ENCODE data around the gene ZNF280B. TPM values are rescaled to one million over a fixed set of nuclear protein-coding genes. Genes with fewer than 3 reads are reported as not detected.
"Not testable (repeated sequence)": the region's sequence is repeated elsewhere in the genome, so short reads cannot be mapped to it uniquely, and the experiment has no call there.

Gene ZNF280B
- polyA plus RNA-seq, 1 donor from 2014 or later: 0.98 TPM

- Histone ChIP-seq H3K27me3 (ENCODE audit: insufficient read depth, low read depth, low read length) (no peaks in the 10 kb centered on the region), H3K79me2 (replicated peaks; ENCODE audit: insufficient read depth, low read length) (peaks cover 7% of the 10 kb centered on the region), H3K9ac (ENCODE audit: low read length) (no peak overlapping the region), H2AFZ (ENCODE audit: low read depth, low read length) (no peak overlapping the region), H4K20me1 (ENCODE audit: insufficient read depth) (no peaks in the 10 kb centered on the region), H3K36me3 (ENCODE audit: insufficient read depth, low read length) (peaks cover 8% of the 10 kb centered on the region), H3K27ac (ENCODE audit: low read length) (no peak overlapping the region), H3K9me3 (ENCODE audit: low read length) (no peaks in the 10 kb centered on the region), H3K4me2 (ENCODE audit: low read length) (no peak overlapping the region), H3K9me2 (ENCODE audit: insufficient read depth, low read length) (no peaks in the 10 kb centered on the region), H3K4me3 (ENCODE audit: low read length) (no peak overlapping the region), H3F3A (ENCODE audit: insufficient read depth, low read length, poor library complexity, severe bottlenecking) (no peaks in the 10 kb centered on the region)
- no peak for TF ChIP-seq POLR2AphosphoS5 (IDR thresholded peaks at IDR 0.05)
- TF ChIP-seq EP300 (conservative IDR thresholded peaks at IDR 0.05; ENCODE audit: poor library complexity, severe bottlenecking): no peak
- no peak for TF ChIP-seq MXI1 (conservative IDR thresholded peaks at IDR 0.05; ENCODE audit: poor library complexity, severe bottlenecking)
- TF ChIP-seq CTCF (IDR thresholded peaks at IDR 0.05; ENCODE audit: poor library complexity, severe bottlenecking): no peak
- no peak for TF ChIP-seq SMC3 (conservative IDR thresholded peaks at IDR 0.05; ENCODE audit: poor library complexity)
Observed at GRCh38 chr22:22498267-22498666, 10.3 kb downstream of the ZNF280B start.

GRCh38 chr22:22491589-22491988 is 17.0 kb downstream of the ZNF280B start:
- not testable (repeated sequence) for H3K9me3 ChIP-seq (ENCODE audit: low read length); H3K79me2 ChIP-seq (replicated peaks; ENCODE audit: insufficient read depth, low read length); H3K9ac ChIP-seq (ENCODE audit: low read length); H3K4me2 ChIP-seq (ENCODE audit: low read length); H3K4me3 ChIP-seq (ENCODE audit: low read length); H3F3A ChIP-seq (ENCODE audit: insufficient read depth, low read length, poor library complexity, severe bottlenecking); H3K27ac ChIP-seq (ENCODE audit: low read length); H4K20me1 ChIP-seq (ENCODE audit: insufficient read depth); H3K9me2 ChIP-seq (ENCODE audit: insufficient read depth, low read length); H3K27me3 ChIP-seq (ENCODE audit: insufficient read depth, low read depth, low read length); H2AFZ ChIP-seq (ENCODE audit: low read depth, low read length)
- peaks cover 16% of the 10 kb centered on the region for H3K36me3 ChIP-seq (ENCODE audit: insufficient read depth, low read length)

- Histone ChIP-seq H3K4me3 (ENCODE audit: low read length) (no peak overlapping the region), H2AFZ (ENCODE audit: low read depth, low read length) (no peak overlapping the region), H3K4me2 (ENCODE audit: low read length) (no peak overlapping the region), H3K27ac (ENCODE audit: low read length) (no peak overlapping the region), H3K9me2 (ENCODE audit: insufficient read depth, low read length) (no peaks in the 10 kb centered on the region), H3K9ac (ENCODE audit: low read length) (no peak overlapping the region), H3K79me2 (replicated peaks; ENCODE audit: insufficient read depth, low read length) (no peaks in the 10 kb centered on the region), H3K27me3 (ENCODE audit: insufficient read depth, low read depth, low read length) (no peaks in the 10 kb centered on the region), H3F3A (ENCODE audit: insufficient read depth, low read length, poor library complexity, severe bottlenecking) (no peaks in the 10 kb centered on the region), H4K20me1 (ENCODE audit: insufficient read depth) (no peaks in the 10 kb centered on the region), H3K9me3 (ENCODE audit: low read length) (no peaks in the 10 kb centered on the region), H3K36me3 (ENCODE audit: insufficient read depth, low read length) (peaks cover 19% of the 10 kb centered on the region)
- TF ChIP-seq RAD21 (conservative IDR thresholded peaks at IDR 0.05) (no peak), MXI1 (conservative IDR thresholded peaks at IDR 0.05; ENCODE audit: poor library complexity, severe bottlenecking) (no peak), EP300 (conservative IDR thresholded peaks at IDR 0.05; ENCODE audit: poor library complexity, severe bottlenecking) (no peak), EZH2 (IDR thresholded peaks at IDR 0.05; ENCODE audit: borderline replicate concordance, insufficient read depth, low read length, poor library complexity, severe bottlenecking) (no peak), SMC3 (conservative IDR thresholded peaks at IDR 0.05; ENCODE audit: poor library complexity) (no peak), REST (IDR thresholded peaks at IDR 0.05; ENCODE audit: borderline replicate concordance) (no peak), POLR2AphosphoS5 (IDR thresholded peaks at IDR 0.05) (no peak), TAF1 (IDR thresholded peaks at IDR 0.05; ENCODE audit: low read depth) (no peak), CTCF (IDR thresholded peaks at IDR 0.05; ENCODE audit: poor library complexity, severe bottlenecking) (no peak)
Observed at GRCh38 chr22:22488736-22489135, 19.8 kb downstream of the ZNF280B start.

Data from neural cell (in vitro differentiated cells).